Caco-2 (cell line): ENCODE data around the gene SLCO4A1. TPM values are rescaled to one million over a fixed set of nuclear protein-coding genes. Genes with fewer than 3 reads are reported as not detected.

ENCODE experiments used
- BruUV-seq: library from RNA; stranded (reverse); fragments of 400-500 nt; replicated peaks from 2 replicates; lab custom pipeline; 2021; lab: Mats Ljungman, UMichigan
- CTCF ChIA-PET: fragments of 300-600 bp; sonication (Branson Sonifier 250); formaldehyde crosslinking; loops from one replicate; lab custom pipeline; 2022; ENCODE audit warnings: antibody characterized with exemption; lab: Charles Lee
- POLR2A ChIA-PET: fragments of 300-600 bp; sonication (Branson Sonifier 250); formaldehyde crosslinking; loops from one replicate; lab custom pipeline; 2022; ENCODE audit warnings: antibody characterized with exemption; lab: Charles Lee
- DNase-seq, 2 experiments: peaks; one replicate each; pipeline versions ENCODE4 v3.0.0 to v3.0.0-alpha.2; 2020 to 2022
- H3K27me3 ChIP-seq: replicated peaks from 2 replicates; pipeline ENCODE4 v1.6.0; 2011; ENCODE audit warnings: low read length; ENCODE audit not compliant: control insufficient read depth, insufficient read depth
- H3K36me3 ChIP-seq: 2 replicates; pipeline ENCODE4 v1.5.1; 2011; ENCODE audit warnings: low read length; ENCODE audit not compliant: control insufficient read depth, insufficient read depth
- H3K4me1 ChIP-seq: fragments of 250-450 bp; sonication (Bioruptor Pico); 2 replicates; pipeline ENCODE4 v1.5.1; 2020; ENCODE audit warnings: mild to moderate bottlenecking
- H3K4me3 ChIP-seq: 2 replicates; pipeline ENCODE4 v1.5.1; 2011; ENCODE audit warnings: low read depth, mild to moderate bottlenecking, control low read depth, low read length
- H3K9me3 ChIP-seq: fragments of 250-450 bp; sonication (Bioruptor Pico); 2 replicates; pipeline ENCODE4 v1.5.1; 2020; ENCODE audit warnings: mild to moderate bottlenecking, moderate library complexity
- H3K27ac Mint-ChIP-seq: one replicate; pipeline ENCODE4 v1.8.0; 2022; ENCODE audit warnings: mixed read lengths; ENCODE audit not compliant: unreplicated experiment
- H3K27me3 Mint-ChIP-seq: one replicate; pipeline ENCODE4 v1.8.0; 2022; ENCODE audit warnings: mixed read lengths; ENCODE audit not compliant: insufficient read depth, unreplicated experiment
- H3K36me3 Mint-ChIP-seq: one replicate; pipeline ENCODE4 v1.8.0; 2022; ENCODE audit warnings: mild to moderate bottlenecking, mixed read lengths; ENCODE audit not compliant: insufficient read depth, unreplicated experiment
- H3K4me1 Mint-ChIP-seq: one replicate; pipeline ENCODE4 v1.8.0; 2022; ENCODE audit warnings: low read depth, mixed read lengths; ENCODE audit not compliant: unreplicated experiment
- H3K4me3 Mint-ChIP-seq: one replicate; pipeline ENCODE4 v1.8.0; 2022; ENCODE audit warnings: mild to moderate bottlenecking, moderate library complexity, mixed read lengths; ENCODE audit not compliant: unreplicated experiment
- H3K9me3 Mint-ChIP-seq: one replicate; pipeline ENCODE4 v1.8.0; 2022; ENCODE audit warnings: mixed read lengths; ENCODE audit not compliant: unreplicated experiment
- CTCF ChIP-seq, 2 experiments: fragments of 200-600 bp in 1 of 2; IDR thresholded peaks; 1 replicate in 1 of 2; 2 replicates in 1 of 2; pipeline versions ENCODE4 v1.5.1 to v1.8.0; 2011 to 2022; ENCODE audit warnings: antibody characterized with exemption in 1 of 2, control low read depth in 1 of 2, inconsistent platforms in 1 of 2, low read depth in 1 of 2, low read length in 1 of 2, mild to moderate bottlenecking in 1 of 2, moderate library complexity in 1 of 2; ENCODE audit not compliant: insufficient read depth in 1 of 2, severe bottlenecking in 1 of 2, unreplicated experiment in 1 of 2
- intact Hi-C: fragments of 100-400 bp; cut with micrococcal nuclease; formaldehyde crosslinking; loops from one replicate; pipeline ENCODE4 v1.10.0; 2022; ENCODE audit not compliant: unreplicated experiment
- total RNA-seq: library from RNA; stranded (reverse); gene quantifications from 2 replicates; pipeline ENCODE4 v1.2.3, GENCODE V29; 2022

Gene SLCO4A1
- total RNA-seq, 1 experiment from 2014 or later, result 18.7 TPM

- TF ChIP-seq CTCF (IDR thresholded peaks at IDR 0.05; ENCODE audit: insufficient read depth in 1 of 2, low read depth in 1 of 2, low read length in 1 of 2, severe bottlenecking in 1 of 2, unreplicated experiment in 1 of 2), result no peak
- Histone ChIP-seq H3K27me3 (no peaks in the 10 kb centered on the region; the same call in 1 of the 2 replicates), H3K4me3 (no peak overlapping the region), H3K9me3 (peaks cover 1% of the 10 kb centered on the region), H3K4me1 (no peaks in the 10 kb centered on the region), H3K36me3 (no peaks in the 10 kb centered on the region)
- Mint-ChIP-seq H3K27ac (no peak overlapping the region), H3K4me3 (no peak overlapping the region), H3K9me3 (peaks cover under 1% of the 10 kb centered on the region), H3K36me3 (peaks cover 10% of the 10 kb centered on the region), H3K27me3 (peaks cover 16% of the 10 kb centered on the region), H3K4me1 (no peaks in the 10 kb centered on the region)
- DNase-seq, result no peak
- ChIA-PET CTCF (interaction anchor here (0.8 to 1.2 kb wide), 3 partner anchors 117 to 134 kb away, joined by 5 to 8 read pairs (median 5); no protein-coding TSS in a partner anchor), POLR2A (no interaction called here)
- intact Hi-C loops, result no loop called here
- no TSS peak for BruUV-seq
These were observed 32.1 kb downstream of the SLCO4A1 start for GRCh38 chr20:62674370-62674769.

- no TSS peak for BruUV-seq
- Mint-ChIP-seq H3K36me3 (peaks cover 10% of the 10 kb centered on the region), H3K9me3 (peaks cover 10% of the 10 kb centered on the region), H3K4me1 (no peaks in the 10 kb centered on the region), H3K27ac (no peak overlapping the region), H3K4me3 (no peak overlapping the region), H3K27me3 (peaks cover 16% of the 10 kb centered on the region)
- H3K27me3 ChIP-seq, result no peaks in the 10 kb centered on the region; the same call in 1 of the 2 replicates
- H3K4me3 ChIP-seq, result no peak overlapping the region
- no peak for DNase-seq
- no peak for TF ChIP-seq CTCF (IDR thresholded peaks at IDR 0.05; ENCODE audit: insufficient read depth in 1 of 2, low read depth in 1 of 2, low read length in 1 of 2, severe bottlenecking in 1 of 2, unreplicated experiment in 1 of 2)
- ChIA-PET POLR2A (no interaction called here), CTCF (interaction anchor here (0.6 kb wide), 1 partner anchor 10 kb away, joined by 3 read pairs; no protein-coding TSS in a partner anchor)
- H3K36me3 ChIP-seq, result no peaks in the 10 kb centered on the region
- peaks cover 11% of the 10 kb centered on the region for H3K9me3 ChIP-seq
- no peaks in the 10 kb centered on the region for H3K4me1 ChIP-seq
- intact Hi-C loops, result no loop called here
These were observed 33.0 kb downstream of the SLCO4A1 start for GRCh38 chr20:62675156-62675876.

- H3K4me3 Mint-ChIP-seq, result no peak overlapping the region
- H3K36me3 ChIP-seq, result no peaks in the 10 kb centered on the region
- CTCF ChIA-PET, result interaction anchor here (0.6 kb wide), 1 partner anchor 10 kb away, joined by 3 read pairs; no protein-coding TSS in a partner anchor
- TF ChIP-seq CTCF (IDR thresholded peaks at IDR 0.05; ENCODE audit: insufficient read depth in 1 of 2, low read depth in 1 of 2, low read length in 1 of 2, severe bottlenecking in 1 of 2, unreplicated experiment in 1 of 2), result no peak
- DNase-seq, result no peak
- H3K4me1 Mint-ChIP-seq, result no peaks in the 10 kb centered on the region
- no peaks in the 10 kb centered on the region for H3K4me1 ChIP-seq
- POLR2A ChIA-PET, result no interaction called here
- intact Hi-C loops, result no loop called here
- no TSS peak for BruUV-seq
- H3K27ac Mint-ChIP-seq, result no peak overlapping the region
- peaks cover 16% of the 10 kb centered on the region for H3K9me3 ChIP-seq
- H3K4me3 ChIP-seq, result no peak overlapping the region
- peaks cover 16% of the 10 kb centered on the region for H3K27me3 Mint-ChIP-seq
- H3K36me3 Mint-ChIP-seq, result peaks cover 10% of the 10 kb centered on the region
- H3K9me3 Mint-ChIP-seq, result peaks cover 15% of the 10 kb centered on the region
- H3K27me3 ChIP-seq, result no peaks in the 10 kb centered on the region; the same call in 1 of the 2 replicates
These were observed 33.6 kb downstream of the SLCO4A1 start for GRCh38 chr20:62675877-62676260.
